ENCODE data around the gene VAMP8. TPM values are rescaled to one million over a fixed set of nuclear protein-coding genes. Genes with fewer than 3 reads are reported as not detected.

Gene VAMP8
- polyA plus RNA-seq, 1 experiment: 0.70 TPM

GRCh38 chr2:85579266-85579935 lies 2.0 kb downstream of the VAMP8 start:
- CTCF ChIA-PET: interaction anchor here (1.1 kb wide), 1 partner anchor 8 kb away, joined by 3 read pairs; no protein-coding TSS in a partner anchor

GRCh38 chr2:85580206-85580605 lies 2.8 kb downstream of the VAMP8 start:
- TF ChIP-seq CTCF (IDR thresholded peaks at IDR 0.05; ENCODE audit: insufficient read depth, low read depth, low read length): no peak
- Histone ChIP-seq H3K4me3 (ENCODE audit: low read depth, low read length) (no peak overlapping the region), H3K27me3 (ENCODE audit: control insufficient read depth, insufficient read depth, low read length) (no peaks in the 10 kb centered on the region), H3K36me3 (ENCODE audit: control insufficient read depth, insufficient read depth, low read length) (no peaks in the 10 kb centered on the region)
- DNase-seq (ENCODE audit: low read depth): no peak
- POLR2A ChIA-PET: no interaction called here
- CTCF ChIA-PET: no interaction called here

More at GRCh38 chr2:85579266-85579935, 2.0 kb downstream of the VAMP8 start:
- H3K36me3 ChIP-seq (ENCODE audit: control insufficient read depth, insufficient read depth, low read length): no peaks in the 10 kb centered on the region
- H3K4me3 ChIP-seq (ENCODE audit: low read depth, low read length): no peak overlapping the region
- no peaks in the 10 kb centered on the region for H3K27me3 ChIP-seq (ENCODE audit: control insufficient read depth, insufficient read depth, low read length)
- no peak for DNase-seq (ENCODE audit: low read depth)
- no peak for TF ChIP-seq CTCF (IDR thresholded peaks at IDR 0.05; ENCODE audit: insufficient read depth, low read depth, low read length)
- POLR2A ChIA-PET: no interaction called here

GRCh38 chr2:85582492-85582891 lies 5.1 kb downstream of the VAMP8 start:
- POLR2A ChIA-PET: no interaction called here

GRCh38 chr2:85583667-85584353 lies 6.4 kb downstream of the VAMP8 start:
- no peaks in the 10 kb centered on the region for H3K36me3 ChIP-seq (ENCODE audit: control insufficient read depth, insufficient read depth, low read length)
- CTCF ChIA-PET: interaction anchor here (0.7 to 1.6 kb wide), 2 partner anchors 8 to 27 kb away, joined by 3 to 4 read pairs; no protein-coding TSS in a partner anchor
- DNase-seq (ENCODE audit: low read depth): no peak
- H3K27me3 ChIP-seq (ENCODE audit: control insufficient read depth, insufficient read depth, low read length): no peaks in the 10 kb centered on the region
- no peak for TF ChIP-seq CTCF (IDR thresholded peaks at IDR 0.05; ENCODE audit: insufficient read depth, low read depth, low read length)
- peak overlapping the region; percentile 61 for H3K4me3 ChIP-seq (ENCODE audit: low read depth, low read length)
- POLR2A ChIA-PET: interaction anchor here (0.6 kb wide), 1 partner anchor 14 kb away, joined by 5 read pairs; no protein-coding TSS in a partner anchor

More at GRCh38 chr2:85582492-85582891, 5.1 kb downstream of the VAMP8 start:
- Histone ChIP-seq H3K4me3 (ENCODE audit: low read depth, low read length) (no peak overlapping the region), H3K27me3 (ENCODE audit: control insufficient read depth, insufficient read depth, low read length) (no peaks in the 10 kb centered on the region), H3K36me3 (ENCODE audit: control insufficient read depth, insufficient read depth, low read length) (no peaks in the 10 kb centered on the region)
- DNase-seq (ENCODE audit: low read depth): no peak
- no peak for TF ChIP-seq CTCF (IDR thresholded peaks at IDR 0.05; ENCODE audit: insufficient read depth, low read depth, low read length)
- CTCF ChIA-PET: no interaction called here

GRCh38 chr2:85584354-85584856 lies 7.0 kb downstream of the VAMP8 start, which contains the start of gene VAMP5:
VAMP5 (plus strand) TSS chr2:85584431; CDS start chr2:85584491, 60 bp downstream.
- DNase-seq (ENCODE audit: low read depth): no peak

More at GRCh38 chr2:85584354-85584856, 7.0 kb downstream of the VAMP8 start, which contains the start of gene VAMP5:
- H3K4me3 ChIP-seq (ENCODE audit: low read depth, low read length): peak within 1 kb of the TSS; percentile 61
- no peaks in the 10 kb centered on the region for H3K27me3 ChIP-seq (ENCODE audit: control insufficient read depth, insufficient read depth, low read length)
- ChIA-PET POLR2A (interaction anchor here (0.6 kb wide), 1 partner anchor 14 kb away, joined by 5 read pairs; no protein-coding TSS in a partner anchor), CTCF (interaction anchor here (1.0 to 1.6 kb wide), 3 partner anchors 9 to 32 kb away, joined by 4 read pairs; no protein-coding TSS in a partner anchor)
- TF ChIP-seq CTCF (IDR thresholded peaks at IDR 0.05; ENCODE audit: insufficient read depth, low read depth, low read length): no peak
- no peaks in the 10 kb centered on the region for H3K36me3 ChIP-seq (ENCODE audit: control insufficient read depth, insufficient read depth, low read length)
